Measurements from ENCODE around the gene PDE4D. TPM values are rescaled to one million over a fixed set of nuclear protein-coding genes. Genes with fewer than 3 reads are reported as not detected.

PDE4D gene
- total RNA-seq, 1 experiment from 2014 or later = 2.4 TPM

DNA sequence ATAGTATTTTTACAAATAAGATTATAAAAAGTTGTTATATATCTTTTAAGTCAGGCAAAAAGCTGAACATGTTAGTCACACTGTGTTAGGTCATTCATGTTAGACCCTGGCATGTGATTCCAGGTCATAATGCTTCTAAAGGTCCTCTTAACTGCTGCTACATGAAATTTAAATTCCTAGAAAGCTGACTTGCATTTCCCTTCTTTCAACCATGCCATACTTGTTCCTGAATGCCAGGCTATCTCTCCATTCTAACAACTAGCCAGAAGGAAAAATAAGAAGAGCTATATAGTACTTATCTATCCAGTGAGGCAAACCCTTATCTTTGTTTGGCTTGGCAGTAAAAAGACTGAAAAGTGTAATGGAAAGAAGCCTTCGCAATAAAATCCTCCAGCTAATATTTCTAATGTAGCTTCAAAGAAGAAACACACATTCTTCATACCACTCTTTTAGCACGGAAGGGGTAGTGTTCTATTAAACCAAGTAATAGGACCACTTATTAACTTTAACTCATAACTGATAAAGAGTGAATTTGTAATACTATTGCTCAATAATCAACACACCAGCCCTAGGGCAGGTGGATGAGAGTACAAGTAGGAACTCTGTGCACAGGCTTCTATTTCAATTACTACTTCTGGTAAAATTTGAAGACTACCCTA is 310.2 kb downstream of the PDE4D start:
- ATAC-seq (no peak), DNase-seq (ENCODE audit: low read depth, low spot score) (no peak)
- POLR2A ChIA-PET = interaction anchor here (0.6 kb wide), 1 partner anchor 77 kb away, joined by 5 read pairs; no protein-coding TSS in a partner anchor
- no peaks in the 10 kb centered on the region for H3K27me3 ChIP-seq (ENCODE audit: control insufficient read depth, insufficient read depth, low read length)
- no peaks in the 10 kb centered on the region for H3K36me3 ChIP-seq (ENCODE audit: control insufficient read depth, insufficient read depth, low read length)
- no peaks in the 10 kb centered on the region for H3K9me3 ChIP-seq (ENCODE audit: control insufficient read depth, insufficient read depth, low read depth, low read length)
- no peak overlapping the region for H3K4me3 ChIP-seq (ENCODE audit: low read depth in 2 of 2, low read length in 2 of 2)
- H3K27ac ChIP-seq (ENCODE audit: low read length) = no peak overlapping the region
- CTCF ChIA-PET = no interaction called here
- TF ChIP-seq, protein P1, sequence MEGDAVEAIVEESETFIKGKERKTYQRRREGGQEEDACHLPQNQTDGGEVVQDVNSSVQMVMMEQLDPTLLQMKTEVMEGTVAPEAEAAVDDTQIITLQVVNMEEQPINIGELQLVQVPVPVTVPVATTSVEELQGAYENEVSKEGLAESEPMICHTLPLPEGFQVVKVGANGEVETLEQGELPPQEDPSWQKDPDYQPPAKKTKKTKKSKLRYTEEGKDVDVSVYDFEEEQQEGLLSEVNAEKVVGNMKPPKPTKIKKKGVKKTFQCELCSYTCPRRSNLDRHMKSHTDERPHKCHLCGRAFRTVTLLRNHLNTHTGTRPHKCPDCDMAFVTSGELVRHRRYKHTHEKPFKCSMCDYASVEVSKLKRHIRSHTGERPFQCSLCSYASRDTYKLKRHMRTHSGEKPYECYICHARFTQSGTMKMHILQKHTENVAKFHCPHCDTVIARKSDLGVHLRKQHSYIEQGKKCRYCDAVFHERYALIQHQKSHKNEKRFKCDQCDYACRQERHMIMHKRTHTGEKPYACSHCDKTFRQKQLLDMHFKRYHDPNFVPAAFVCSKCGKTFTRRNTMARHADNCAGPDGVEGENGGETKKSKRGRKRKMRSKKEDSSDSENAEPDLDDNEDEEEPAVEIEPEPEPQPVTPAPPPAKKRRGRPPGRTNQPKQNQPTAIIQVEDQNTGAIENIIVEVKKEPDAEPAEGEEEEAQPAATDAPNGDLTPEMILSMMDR (IDR thresholded peaks at IDR 0.05) = no peak
- no peak for TF ChIP-seq SIN3A (IDR thresholded peaks at IDR 0.05; ENCODE audit: borderline replicate concordance, insufficient read depth, low read depth, low read length)
- no peak for TF ChIP-seq TCF7L2 (IDR thresholded peaks at IDR 0.05; ENCODE audit: low read depth, low read length)
- TF ChIP-seq, protein P2, sequence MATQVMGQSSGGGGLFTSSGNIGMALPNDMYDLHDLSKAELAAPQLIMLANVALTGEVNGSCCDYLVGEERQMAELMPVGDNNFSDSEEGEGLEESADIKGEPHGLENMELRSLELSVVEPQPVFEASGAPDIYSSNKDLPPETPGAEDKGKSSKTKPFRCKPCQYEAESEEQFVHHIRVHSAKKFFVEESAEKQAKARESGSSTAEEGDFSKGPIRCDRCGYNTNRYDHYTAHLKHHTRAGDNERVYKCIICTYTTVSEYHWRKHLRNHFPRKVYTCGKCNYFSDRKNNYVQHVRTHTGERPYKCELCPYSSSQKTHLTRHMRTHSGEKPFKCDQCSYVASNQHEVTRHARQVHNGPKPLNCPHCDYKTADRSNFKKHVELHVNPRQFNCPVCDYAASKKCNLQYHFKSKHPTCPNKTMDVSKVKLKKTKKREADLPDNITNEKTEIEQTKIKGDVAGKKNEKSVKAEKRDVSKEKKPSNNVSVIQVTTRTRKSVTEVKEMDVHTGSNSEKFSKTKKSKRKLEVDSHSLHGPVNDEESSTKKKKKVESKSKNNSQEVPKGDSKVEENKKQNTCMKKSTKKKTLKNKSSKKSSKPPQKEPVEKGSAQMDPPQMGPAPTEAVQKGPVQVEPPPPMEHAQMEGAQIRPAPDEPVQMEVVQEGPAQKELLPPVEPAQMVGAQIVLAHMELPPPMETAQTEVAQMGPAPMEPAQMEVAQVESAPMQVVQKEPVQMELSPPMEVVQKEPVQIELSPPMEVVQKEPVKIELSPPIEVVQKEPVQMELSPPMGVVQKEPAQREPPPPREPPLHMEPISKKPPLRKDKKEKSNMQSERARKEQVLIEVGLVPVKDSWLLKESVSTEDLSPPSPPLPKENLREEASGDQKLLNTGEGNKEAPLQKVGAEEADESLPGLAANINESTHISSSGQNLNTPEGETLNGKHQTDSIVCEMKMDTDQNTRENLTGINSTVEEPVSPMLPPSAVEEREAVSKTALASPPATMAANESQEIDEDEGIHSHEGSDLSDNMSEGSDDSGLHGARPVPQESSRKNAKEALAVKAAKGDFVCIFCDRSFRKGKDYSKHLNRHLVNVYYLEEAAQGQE (IDR thresholded peaks at IDR 0.05; ENCODE audit: insufficient read depth in 1 of 2, low read depth in 2 of 2, low read length in 1 of 2) = no peak
- no peak for TF ChIP-seq POLR2AphosphoS5 (IDR thresholded peaks at IDR 0.05; ENCODE audit: low read depth, low read length)
- in situ Hi-C loops (cut with HindIII; ENCODE audit: low pct_unique_long_range_greater_than_20kb, low sequenced_read_pairs) (no loop called here), intact Hi-C loops (cut with micrococcal nuclease; ENCODE audit: unreplicated experiment) (no loop called here)
- no peaks in the 10 kb centered on the region for H3K4me1 ChIP-seq (ENCODE audit: control insufficient read depth, insufficient read depth, low read length)
- no TSS peak for BruUV-seq (replicated peaks)

DNA sequence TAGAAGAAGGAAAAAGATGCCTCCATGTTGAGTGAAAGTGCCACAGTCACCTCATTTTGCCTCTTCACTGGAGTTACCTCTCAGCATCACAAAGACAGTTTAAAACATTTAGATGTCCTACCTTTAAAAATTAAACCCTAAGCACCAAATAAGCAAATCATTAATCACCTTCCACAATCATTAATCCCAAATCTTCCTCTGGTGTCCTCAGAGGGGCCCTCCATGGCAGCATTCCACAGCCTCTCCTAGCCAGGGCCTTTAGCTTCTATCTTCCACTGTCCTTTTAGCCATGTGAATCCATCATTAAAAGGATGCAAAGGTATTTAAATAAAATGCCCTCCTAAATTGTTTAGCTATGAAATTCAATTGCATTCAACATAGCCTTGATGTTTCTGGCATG is 310.8 kb downstream of the PDE4D start:
- ChIA-PET CTCF (no interaction called here), POLR2A (interaction anchor here (0.6 kb wide), 1 partner anchor 78 kb away, joined by 5 read pairs; no protein-coding TSS in a partner anchor)
- no peaks in the 10 kb centered on the region for H3K36me3 ChIP-seq (ENCODE audit: control insufficient read depth, insufficient read depth, low read length)
- intact Hi-C loops (cut with micrococcal nuclease; ENCODE audit: unreplicated experiment) = no loop called here
- no TSS peak for BruUV-seq (replicated peaks)
- in situ Hi-C loops (cut with HindIII; ENCODE audit: low pct_unique_long_range_greater_than_20kb, low sequenced_read_pairs) = no loop called here
- ATAC-seq (no peak), DNase-seq (ENCODE audit: low read depth, low spot score) (no peak)
- no peak overlapping the region for H3K4me3 ChIP-seq (ENCODE audit: low read depth in 2 of 2, low read length in 2 of 2)
- no peaks in the 10 kb centered on the region for H3K4me1 ChIP-seq (ENCODE audit: control insufficient read depth, insufficient read depth, low read length)
- TF ChIP-seq TCF7L2 (IDR thresholded peaks at IDR 0.05; ENCODE audit: low read depth, low read length) (no peak), POLR2AphosphoS5 (IDR thresholded peaks at IDR 0.05; ENCODE audit: low read depth, low read length) (no peak), SIN3A (IDR thresholded peaks at IDR 0.05; ENCODE audit: borderline replicate concordance, insufficient read depth, low read depth, low read length) (no peak)
- TF ChIP-seq, protein P2 (IDR thresholded peaks at IDR 0.05; ENCODE audit: insufficient read depth in 1 of 2, low read depth in 2 of 2, low read length in 1 of 2) = no peak
- TF ChIP-seq, protein P1 (IDR thresholded peaks at IDR 0.05) = no peak
- no peak overlapping the region for H3K27ac ChIP-seq (ENCODE audit: low read length)
- no peaks in the 10 kb centered on the region for H3K27me3 ChIP-seq (ENCODE audit: control insufficient read depth, insufficient read depth, low read length)
- H3K9me3 ChIP-seq (ENCODE audit: control insufficient read depth, insufficient read depth, low read depth, low read length) = no peaks in the 10 kb centered on the region
